B cell (primary cell): ENCODE data around the gene CD1B. TPM values are rescaled to one million over a fixed set of nuclear protein-coding genes. Genes with fewer than 3 reads are reported as not detected.

Experiments
- ATAC-seq: fragments of 200-7000 bp; cut with Tn5 transposase; one replicate; pipeline ENCODE4 v1.10.0; 2021; ENCODE audit warnings: low read depth, mild to moderate bottlenecking, moderate number of reproducible peaks, moderate library complexity
- CTCF ChIA-PET: fragments of 350-600 bp; sonication (Branson Sonifier 250); formaldehyde crosslinking; loops from one replicate; lab custom pipeline; 2021; ENCODE audit warnings: antibody characterized with exemption, inconsistent platforms; lab: Charles Lee
- POLR2A ChIA-PET: fragments of 350-600 bp; sonication (Branson Sonifier 250); formaldehyde crosslinking; loops from one replicate; lab custom pipeline; 2021; ENCODE audit warnings: antibody characterized with exemption; lab: Charles Lee
- DNase-seq: peaks from one replicate; pipeline ENCODE4 v3.0.0; 2013
- H2AFZ ChIP-seq: 2 replicates; pipeline ENCODE4 v1.6.1; 2012; ENCODE audit warnings: mild to moderate bottlenecking, low read depth, low read length; ENCODE audit not compliant: insufficient read depth, poor library complexity, severe bottlenecking
- H3K27ac ChIP-seq, 2 donors: 1 replicate in 1 of 2; 2 replicates in 1 of 2; pipeline ENCODE4 v1.5.1; 2012 to 2013; ENCODE audit warnings: low read length in 2 of 2, mild to moderate bottlenecking in 2 of 2, moderate library complexity in 1 of 2
- H3K27me3 ChIP-seq, 4 experiments: fragments of 200-600 bp in 1 of 4; sonication (generic) in 1 of 4; replicated peaks in 1 of 4; 1 replicate in 2 of 4; 2 replicates in 2 of 4; pipeline versions ENCODE4 v1.6.1 to v1.7.0; 2013 to 2016; ENCODE audit warnings: low read length in 3 of 4, mild to moderate bottlenecking in 2 of 4, mixed read lengths in 1 of 4, moderate library complexity in 1 of 4; ENCODE audit not compliant: insufficient read depth in 4 of 4, control insufficient read depth in 3 of 4; ENCODE audit errors: control extremely low read depth in 1 of 4
- H3K36me3 ChIP-seq, 2 experiments: replicated peaks in 1 of 2; 1 replicate in 1 of 2; 2 replicates in 1 of 2; pipeline versions ENCODE4 v1.6.1 to v1.7.1; 2013; ENCODE audit warnings: low read length in 1 of 2; ENCODE audit not compliant: insufficient read depth in 2 of 2, control insufficient read depth in 1 of 2; ENCODE audit errors: control extremely low read depth in 1 of 2, extremely low read depth in 1 of 2
- H3K4me1 ChIP-seq, 2 donors: fragments of 200-600 bp in 1 of 2; sonication (generic) in 1 of 2; 1 replicate in 1 of 2; 2 replicates in 1 of 2; pipeline versions ENCODE4 v1.5.1 to v1.6.1; 2013 to 2017; ENCODE audit warnings: low read length in 2 of 2; ENCODE audit not compliant: control insufficient read depth in 2 of 2, insufficient read depth in 2 of 2
- H3K4me2 ChIP-seq: replicated peaks from 2 replicates; pipeline ENCODE3; 2012; ENCODE audit warnings: mild to moderate bottlenecking, low read depth, low read length; ENCODE audit not compliant: poor library complexity, severe bottlenecking
- H3K4me3 ChIP-seq, 5 experiments: fragments of 200-600 bp in 1 of 5; sonication (generic) in 1 of 5; 1 replicate in 3 of 5; 2 replicates in 2 of 5; pipeline versions ENCODE4 v1.5.1 to v1.7.0; 2011 to 2016; ENCODE audit warnings: low read length in 4 of 5, mild to moderate bottlenecking in 4 of 5, low read depth in 2 of 5, control low read depth in 1 of 5, moderate library complexity in 1 of 5; ENCODE audit not compliant: insufficient read depth in 1 of 5; ENCODE audit errors: control extremely low read depth in 1 of 5, extremely low read depth in 1 of 5
- H3K79me2 ChIP-seq: fragments of 200-600 bp; sonication (generic); one replicate; pipeline ENCODE4 v1.6.0; 2016; ENCODE audit warnings: low read length; ENCODE audit not compliant: control insufficient read depth, insufficient read depth
- H3K9ac ChIP-seq: fragments of 200-600 bp; sonication (generic); 2 replicates; pipeline ENCODE4 v1.6.1; 2017; ENCODE audit warnings: mild to moderate bottlenecking, low read length, moderate library complexity
- H3K9me3 ChIP-seq, 3 donors: one replicate each; pipeline versions ENCODE4 v1.6.1 to v1.7.1; 2013; ENCODE audit warnings: low read length in 2 of 3; ENCODE audit not compliant: control insufficient read depth in 2 of 3, insufficient read depth in 1 of 3; ENCODE audit errors: control extremely low read depth in 1 of 3
- H4K20me1 ChIP-seq: 2 replicates; pipeline ENCODE4 v1.6.0; 2012; ENCODE audit warnings: mild to moderate bottlenecking, low read length; ENCODE audit not compliant: insufficient read depth, control insufficient read depth, poor library complexity, severe bottlenecking
- H3K27ac Mint-ChIP-seq: one replicate; pipeline ENCODE4 v1.8.0; 2021; ENCODE audit warnings: mixed read lengths
- H3K27me3 Mint-ChIP-seq: one replicate; pipeline ENCODE4 v1.8.0; 2021; ENCODE audit warnings: mixed read lengths
- H3K4me1 Mint-ChIP-seq: one replicate; pipeline ENCODE4 v1.8.0; 2021; ENCODE audit warnings: mixed read lengths
- H3K4me3 Mint-ChIP-seq: one replicate; pipeline ENCODE4 v1.8.0; 2021; ENCODE audit warnings: mixed read lengths
- H3K9me3 Mint-ChIP-seq: one replicate; pipeline ENCODE4 v1.8.0; 2022; ENCODE audit warnings: mixed read lengths; ENCODE audit not compliant: insufficient read depth
- EZH2 ChIP-seq: IDR thresholded peaks from 2 replicates; pipeline ENCODE4 v1.6.1; 2012; ENCODE audit warnings: borderline replicate concordance, low read depth, mild to moderate bottlenecking, moderate library complexity, low read length; ENCODE audit not compliant: insufficient read depth, poor library complexity, severe bottlenecking
- WGBS: methylation state at CpG from one replicate; pipeline ENCODE4 v1.1.5; 2013; ENCODE audit warnings: missing lambda C conversion rate; ENCODE audit not compliant: insufficient coverage; 5-methylcytosine and 5-hydroxymethylcytosine counted together
- intact Hi-C: fragments of 100-400 bp; cut with micrococcal nuclease; formaldehyde crosslinking; loops from one replicate; pipeline ENCODE4 v1.10.0; 2022
- polyA plus RNA-seq: library from polyadenylated mRNA; depleted of rRNA; stranded (reverse); fragments of >200 nt; gene quantifications from 2 replicates; pipeline ENCODE4 v1.2.3, GENCODE V29; 2012
- total RNA-seq, 2 donors: library from RNA; stranded (reverse); fragments of 120-200 nt in 1 of 2; gene quantifications; 1 replicate in 1 of 2; 2 replicates in 1 of 2; pipeline versions ENCODE4 v1.2.3 to v1.2.4, GENCODE V29; 2013 to 2022
- TF ChIP-seq, protein P1 (sequence below): fragments of 200-600 bp; IDR thresholded peaks from one replicate; pipeline ENCODE4 v1.8.0; 2022; ENCODE audit warnings: antibody characterized with exemption, mild to moderate bottlenecking

CD1B gene
- total and polyA plus RNA-seq, 2 donors (not counting 1 experiment from before 2014, with no cell fraction given) = 0.09 TPM; not detected in 1

DNA sequence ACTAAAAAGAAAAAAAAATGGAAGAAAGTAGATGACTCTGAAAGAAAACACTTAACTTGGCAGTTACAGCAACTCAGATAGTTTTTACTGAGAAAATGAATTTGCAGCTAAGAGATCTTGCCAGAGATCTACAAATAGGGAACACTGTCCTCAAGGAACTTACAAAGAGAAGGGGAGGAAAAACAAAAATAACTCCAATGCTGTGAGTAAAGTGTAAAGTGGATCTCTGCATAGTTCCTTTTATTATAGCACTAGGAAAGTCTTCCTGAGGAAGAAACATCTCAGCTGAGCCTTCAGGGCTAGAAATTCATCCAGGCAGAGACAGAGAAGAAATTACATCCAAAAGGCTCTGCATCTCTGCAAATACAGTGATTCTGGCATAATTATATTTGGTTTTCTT, 3.9 kb downstream of the CD1B start:
- no peaks in the 10 kb centered on the region for H3K27me3 ChIP-seq
- POLR2A ChIA-PET = no interaction called here
- no peak overlapping the region for H2AFZ ChIP-seq
- H3K4me2 ChIP-seq = no peak overlapping the region
- H3K27ac ChIP-seq = no peak overlapping the region
- no peak overlapping the region for H3K4me3 ChIP-seq
- CTCF ChIA-PET = interaction anchor here (1.4 to 14.2 kb wide), 3 partner anchors 75 to 122 kb away, joined by 3 to 280 read pairs (median 92); no protein-coding TSS in a partner anchor
- Mint-ChIP-seq H3K9me3 (peaks cover 6% of the 10 kb centered on the region), H3K4me1 (peaks cover 12% of the 10 kb centered on the region), H3K4me3 (no peak overlapping the region), H3K27ac (no peak overlapping the region), H3K27me3 (no peaks in the 10 kb centered on the region)
- H3K9ac ChIP-seq = no peak overlapping the region
- H4K20me1 ChIP-seq = no peaks in the 10 kb centered on the region
- H3K4me1 ChIP-seq = peaks cover 23 to 36% of the 10 kb centered on the region in 2 donors
- ATAC-seq (no peak), DNase-seq (no peak)
- TF ChIP-seq, protein P1, sequence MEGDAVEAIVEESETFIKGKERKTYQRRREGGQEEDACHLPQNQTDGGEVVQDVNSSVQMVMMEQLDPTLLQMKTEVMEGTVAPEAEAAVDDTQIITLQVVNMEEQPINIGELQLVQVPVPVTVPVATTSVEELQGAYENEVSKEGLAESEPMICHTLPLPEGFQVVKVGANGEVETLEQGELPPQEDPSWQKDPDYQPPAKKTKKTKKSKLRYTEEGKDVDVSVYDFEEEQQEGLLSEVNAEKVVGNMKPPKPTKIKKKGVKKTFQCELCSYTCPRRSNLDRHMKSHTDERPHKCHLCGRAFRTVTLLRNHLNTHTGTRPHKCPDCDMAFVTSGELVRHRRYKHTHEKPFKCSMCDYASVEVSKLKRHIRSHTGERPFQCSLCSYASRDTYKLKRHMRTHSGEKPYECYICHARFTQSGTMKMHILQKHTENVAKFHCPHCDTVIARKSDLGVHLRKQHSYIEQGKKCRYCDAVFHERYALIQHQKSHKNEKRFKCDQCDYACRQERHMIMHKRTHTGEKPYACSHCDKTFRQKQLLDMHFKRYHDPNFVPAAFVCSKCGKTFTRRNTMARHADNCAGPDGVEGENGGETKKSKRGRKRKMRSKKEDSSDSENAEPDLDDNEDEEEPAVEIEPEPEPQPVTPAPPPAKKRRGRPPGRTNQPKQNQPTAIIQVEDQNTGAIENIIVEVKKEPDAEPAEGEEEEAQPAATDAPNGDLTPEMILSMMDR = no peak
- TF ChIP-seq EZH2 = no peak
- H3K36me3 ChIP-seq = no peaks in the 10 kb centered on the region
- peaks cover 5 to 12% (median 11%) of the 10 kb centered on the region in 3 donors for H3K9me3 ChIP-seq
- intact Hi-C loops = no loop called here
- no peaks in the 10 kb centered on the region for H3K79me2 ChIP-seq

DNA sequence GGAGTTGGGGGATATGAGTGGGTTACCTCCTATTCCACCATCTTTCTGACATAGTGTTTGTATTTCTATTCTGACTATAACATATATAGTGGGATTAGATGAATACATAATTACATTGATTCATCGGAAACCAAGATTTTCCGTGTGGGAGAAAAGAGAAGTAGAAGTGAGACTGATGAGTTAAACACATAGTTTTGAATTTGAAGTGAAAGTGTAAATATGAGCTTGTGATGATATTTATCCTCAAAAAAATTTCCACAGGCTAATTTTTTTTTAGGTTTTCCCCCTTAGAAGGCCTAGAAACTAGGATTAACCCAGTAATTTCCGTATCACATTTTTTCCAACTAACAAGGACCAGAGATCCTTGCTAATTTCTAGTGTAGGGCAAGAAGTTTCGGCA, 6.9 kb downstream of the CD1B start:
- no peak overlapping the region for H3K9ac ChIP-seq
- no peak overlapping the region for H2AFZ ChIP-seq
- ATAC-seq (no peak), DNase-seq (no peak)
- POLR2A ChIA-PET = no interaction called here
- no peaks in the 10 kb centered on the region for H3K36me3 ChIP-seq
- CTCF ChIA-PET = interaction anchor here (1.3 to 14.2 kb wide), 5 partner anchors 12 to 333 kb away, joined by 3 to 280 read pairs (median 4); no protein-coding TSS in a partner anchor
- peaks cover 9 to 13% (median 12%) of the 10 kb centered on the region in 3 donors for H3K9me3 ChIP-seq
- TF ChIP-seq, protein P1 = no peak
- no peak for TF ChIP-seq EZH2
- peaks cover 10 to 13% of the 10 kb centered on the region in 2 donors for H3K4me1 ChIP-seq
- H3K4me3 Mint-ChIP-seq = peak overlapping the region; percentile 60
- peaks cover 17% of the 10 kb centered on the region for H3K4me1 Mint-ChIP-seq
- peak overlapping the region; percentile 43 for H3K4me2 ChIP-seq
- no peaks in the 10 kb centered on the region for H3K79me2 ChIP-seq
- peaks cover 6% of the 10 kb centered on the region for H3K9me3 Mint-ChIP-seq
- peak overlapping the region in 1 of 5 experiments; percentile 23 for H3K4me3 ChIP-seq
- WGBS = no CpG with 5 or more reads among the region's 4 CpGs
- no peak overlapping the region for H3K27ac Mint-ChIP-seq
- no peaks in the 10 kb centered on the region for H3K27me3 Mint-ChIP-seq
- intact Hi-C loops = no loop called here
- no peaks in the 10 kb centered on the region for H3K27me3 ChIP-seq
- no peaks in the 10 kb centered on the region for H4K20me1 ChIP-seq
- no peak overlapping the region for H3K27ac ChIP-seq
